Activated CD8-positive, alpha-beta memory T cell treated with anti-CD3 and anti-CD28 coated beads for 48 hours (primary cell): ENCODE results near the gene PHKG2.
A peak's percentile ranks its signal among the peaks of the same experiment; 100 is the strongest.

Experiments used
- DNase-seq, 3 experiments: peaks; one replicate each; pipeline ENCODE4 v3.0.0-alpha.2; 2020; ENCODE audit warnings: low read depth in 2 of 3, low spot score in 2 of 3

PHKG2 gene

GRCh38 chr16:30755955-30756780, 7.9 kb downstream of the PHKG2 start:
- no peak for DNase-seq

- DNase-seq: no peak
Measured at GRCh38 chr16:30756781-30757100, 8.5 kb downstream of the PHKG2 start.

GRCh38 chr16:30757316-30757715, 9.1 kb downstream of the PHKG2 start:
- no peak for DNase-seq

- DNase-seq: no peak
Measured at GRCh38 chr16:30758988-30759491, 10.8 kb downstream of the PHKG2 start.

- no peak for DNase-seq
Measured at GRCh38 chr16:30760001-30760559, 11.9 kb downstream of the PHKG2 start.

- DNase-seq: no peak
Measured at GRCh38 chr16:30760577-30761426, 12.6 kb downstream of the PHKG2 start.

- peak in 2 of 3 experiments; percentile 21 to 36 for DNase-seq
Measured at GRCh38 chr16:30761427-30761927, 13.3 kb downstream of the PHKG2 start.

GRCh38 chr16:30761928-30762902, 14.0 kb downstream of the PHKG2 start, which contains the start of the genes CFAP119 and RNF40:
CFAP119 (minus strand) TSS chr16:30762062; CDS start chr16:30761748, 314 bp downstream.
RNF40 (plus strand) TSS chr16:30762322; CDS start chr16:30762546, 224 bp downstream.
- DNase-seq: peak; percentile 70 to 90 (median 80)

GRCh38 chr16:30762991-30763725, 14.9 kb downstream of the PHKG2 start:
- no peak for DNase-seq

- DNase-seq: no peak
Measured at GRCh38 chr16:30764086-30764485, 15.9 kb downstream of the PHKG2 start.

GRCh38 chr16:30764816-30765465, 16.7 kb downstream of the PHKG2 start:
- DNase-seq: no peak

- DNase-seq: no peak
Measured at GRCh38 chr16:30766206-30766932, 18.1 kb downstream of the PHKG2 start.

- no peak for DNase-seq
Measured at GRCh38 chr16:30766933-30767284, 18.7 kb downstream of the PHKG2 start.

- no peak for DNase-seq
Measured at GRCh38 chr16:30767767-30768465, 19.7 kb downstream of the PHKG2 start.

GRCh38 chr16:30768583-30769181, 20.5 kb downstream of the PHKG2 start:
- DNase-seq: no peak

- no peak for DNase-seq
Measured at GRCh38 chr16:30769379-30770089, 21.3 kb downstream of the PHKG2 start.

- DNase-seq: no peak
Measured at GRCh38 chr16:30771726-30772125, 23.5 kb downstream of the PHKG2 start.
